Thyroid gland (tissue), 4 donors: ENCODE measurements around the gene GTF2F2. TPM values are rescaled to one million over a fixed set of nuclear protein-coding genes. Genes with fewer than 3 reads are reported as not detected.

Experiments used
- DNase-seq, 2 donors: peaks; one replicate each; pipeline ENCODE4 v3.0.0-alpha.2; 2019
- H3K27ac ChIP-seq, 3 donors: fragments of 200-600 bp; sonication (generic); 1 replicate in 2 of 3; 2 replicates in 1 of 3; pipeline ENCODE4 v1.5.1; 2016 to 2019; ENCODE audit warnings: mild to moderate bottlenecking in 1 of 3, moderate library complexity in 1 of 3
- H3K27me3 ChIP-seq: fragments of 200-600 bp; sonication (generic); one replicate; pipeline ENCODE4 v1.5.1; 2019
- H3K36me3 ChIP-seq, 2 donors: fragments of 200-600 bp; sonication (generic); one replicate each; pipeline ENCODE4 v1.5.1; 2016 to 2019
- H3K4me1 ChIP-seq, 2 donors: fragments of 200-600 bp; sonication (generic); one replicate each; pipeline ENCODE4 v1.5.1; 2017 to 2019
- H3K4me3 ChIP-seq, 3 donors: fragments of 200-600 bp; sonication (generic); replicated peaks in 1 of 3; 1 replicate in 2 of 3; 2 replicates in 1 of 3; pipeline ENCODE4 v1.5.1; 2016; ENCODE audit warnings: mild to moderate bottlenecking in 1 of 3
- H3K9me3 ChIP-seq: fragments of 200-600 bp; sonication (generic); one replicate; pipeline ENCODE4 v1.5.1; 2017
- CTCF ChIP-seq, 6 experiments: fragments of 200-600 bp in 3 of 6; fragments of 450-650 bp in 3 of 6; sonication (generic) in 3 of 6; IDR thresholded peaks; one replicate each; pipeline ENCODE4 v1.5.1; 2016 to 2019; ENCODE audit warnings: antibody characterized with exemption in 6 of 6, mild to moderate bottlenecking in 2 of 6, inconsistent platforms in 1 of 6, moderate library complexity in 1 of 6
- POLR2A ChIP-seq, 2 donors: fragments of 450-650 bp; IDR thresholded peaks; one replicate each; pipeline ENCODE4 v1.6.1; 2017; ENCODE audit warnings: antibody characterized with exemption in 2 of 2, mild to moderate bottlenecking in 2 of 2, moderate library complexity in 1 of 2
- WGBS, 2 donors: methylation state at CpG; one replicate each; pipeline ENCODE4 v1.1.5; 2017; 5-methylcytosine and 5-hydroxymethylcytosine counted together
- intact Hi-C: fragments of 100-400 bp; cut with DNase I; formaldehyde crosslinking; loops from one replicate; pipeline ENCODE4 v1.15.1; 2023
- total RNA-seq, 4 donors: library from RNA; depleted of rRNA; stranded (reverse); fragments of >200 nt; gene quantifications; one replicate each; pipeline ENCODE4 v1.2.3, GENCODE V29; 2016

The GTF2F2 gene
- total RNA-seq, 4 donors from 2014 or later, result 15.3 to 22.7 (median 19.6) TPM

DNA sequence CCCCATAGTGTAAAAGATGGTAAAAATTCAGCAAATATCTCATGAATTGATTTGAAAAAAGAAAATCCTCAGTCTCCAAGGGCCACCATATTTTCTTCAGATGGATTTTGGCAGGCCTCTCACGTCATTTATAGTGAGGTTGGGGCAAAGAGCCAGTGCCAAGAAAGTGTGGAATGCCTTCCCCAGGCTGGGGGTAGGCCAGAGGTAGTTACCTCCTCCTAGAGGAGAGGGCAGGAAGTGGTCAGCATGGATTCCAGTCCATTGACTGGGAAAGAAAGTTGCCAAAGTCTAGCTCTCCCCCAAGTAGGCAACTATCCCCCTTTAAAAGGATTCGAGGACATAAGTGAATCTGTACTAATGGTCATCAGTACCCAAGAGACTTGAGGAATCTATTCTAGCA, 148.9 kb downstream of the GTF2F2 start:
- DNase-seq, result no peak
- no peaks in the 10 kb centered on the region for H3K9me3 ChIP-seq
- H3K27ac ChIP-seq, result no peak overlapping the region
- intact Hi-C loops, result no loop called here
- H3K4me3 ChIP-seq, result no peak overlapping the region
- no peaks in the 10 kb centered on the region for H3K4me1 ChIP-seq
- H3K27me3 ChIP-seq, result no peaks in the 10 kb centered on the region
- no peaks in the 10 kb centered on the region for H3K36me3 ChIP-seq
- WGBS, 2 donors, result 92 to 95% methylated on average over 2 of the region's 2 CpGs
- TF ChIP-seq POLR2A (IDR thresholded peaks at IDR 0.05) (no peak), CTCF (IDR thresholded peaks at IDR 0.05) (no peak)

GRCh38 chr13:45276913-45277312, 156.6 kb downstream of the GTF2F2 start:
- 90 to 91% methylated on average over 3 of the region's 3 CpGs for WGBS, 2 donors
- TF ChIP-seq CTCF (IDR thresholded peaks at IDR 0.05) (no peak), POLR2A (IDR thresholded peaks at IDR 0.05) (no peak)
- intact Hi-C loops, result loop anchor here (10.0 kb wide), 1 partner anchor 162 kb away; no protein-coding TSS in a partner anchor
- H3K4me3 ChIP-seq, result no peak overlapping the region
- no peak overlapping the region for H3K27ac ChIP-seq
- no peaks in the 10 kb centered on the region for H3K9me3 ChIP-seq
- no peaks in the 10 kb centered on the region for H3K36me3 ChIP-seq
- no peaks in the 10 kb centered on the region for H3K4me1 ChIP-seq
- DNase-seq, result no peak
- no peaks in the 10 kb centered on the region for H3K27me3 ChIP-seq

GRCh38 chr13:45278096-45278645, 157.9 kb downstream of the GTF2F2 start:
- H3K9me3 ChIP-seq, result no peaks in the 10 kb centered on the region
- H3K4me1 ChIP-seq, result no peaks in the 10 kb centered on the region
- 74 to 82% methylated on average over 3 of the region's 3 CpGs for WGBS, 2 donors
- no peak overlapping the region for H3K27ac ChIP-seq
- DNase-seq, result no peak
- TF ChIP-seq CTCF (IDR thresholded peaks at IDR 0.05), result no peak
- no peak for TF ChIP-seq POLR2A (IDR thresholded peaks at IDR 0.05)
- intact Hi-C loops, result loop anchor here (10.0 kb wide), 1 partner anchor 163 kb away; no protein-coding TSS in a partner anchor
- no peak overlapping the region for H3K4me3 ChIP-seq
- H3K36me3 ChIP-seq, result no peaks in the 10 kb centered on the region
- no peaks in the 10 kb centered on the region for H3K27me3 ChIP-seq

DNA sequence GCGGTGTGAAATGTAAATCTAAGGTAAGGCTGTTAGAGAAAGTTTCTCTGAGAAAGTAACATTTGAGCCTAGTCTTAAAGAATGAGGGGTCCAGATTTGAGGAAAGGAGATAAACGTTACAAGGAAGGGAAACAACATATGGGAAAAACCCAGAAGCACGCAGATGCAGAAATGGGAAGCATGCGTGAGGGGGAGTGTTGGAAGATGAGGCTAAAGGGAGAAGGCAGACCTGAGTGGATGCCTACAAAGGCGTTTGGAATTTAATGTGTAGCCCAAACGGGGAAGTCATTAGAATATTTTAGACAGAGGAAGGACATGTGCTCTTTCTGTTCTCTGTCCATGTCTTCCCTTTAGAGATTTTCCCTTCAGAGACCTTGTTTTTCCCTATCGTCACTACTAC, 159.7 kb downstream of the GTF2F2 start:
- H3K27me3 ChIP-seq, result no peaks in the 10 kb centered on the region
- H3K27ac ChIP-seq, result no peak overlapping the region
- no peak overlapping the region for H3K4me3 ChIP-seq
- DNase-seq, result no peak
- H3K9me3 ChIP-seq, result no peaks in the 10 kb centered on the region
- TF ChIP-seq CTCF (IDR thresholded peaks at IDR 0.05), result no peak
- TF ChIP-seq POLR2A (IDR thresholded peaks at IDR 0.05), result no peak
- no peaks in the 10 kb centered on the region for H3K36me3 ChIP-seq
- H3K4me1 ChIP-seq, result no peaks in the 10 kb centered on the region
- intact Hi-C loops, result loop anchor here (5.0 kb wide), 1 partner anchor 233 kb away; no protein-coding TSS in a partner anchor
- 87 to 89% methylated on average over 7 of the region's 7 CpGs for WGBS, 2 donors

DNA sequence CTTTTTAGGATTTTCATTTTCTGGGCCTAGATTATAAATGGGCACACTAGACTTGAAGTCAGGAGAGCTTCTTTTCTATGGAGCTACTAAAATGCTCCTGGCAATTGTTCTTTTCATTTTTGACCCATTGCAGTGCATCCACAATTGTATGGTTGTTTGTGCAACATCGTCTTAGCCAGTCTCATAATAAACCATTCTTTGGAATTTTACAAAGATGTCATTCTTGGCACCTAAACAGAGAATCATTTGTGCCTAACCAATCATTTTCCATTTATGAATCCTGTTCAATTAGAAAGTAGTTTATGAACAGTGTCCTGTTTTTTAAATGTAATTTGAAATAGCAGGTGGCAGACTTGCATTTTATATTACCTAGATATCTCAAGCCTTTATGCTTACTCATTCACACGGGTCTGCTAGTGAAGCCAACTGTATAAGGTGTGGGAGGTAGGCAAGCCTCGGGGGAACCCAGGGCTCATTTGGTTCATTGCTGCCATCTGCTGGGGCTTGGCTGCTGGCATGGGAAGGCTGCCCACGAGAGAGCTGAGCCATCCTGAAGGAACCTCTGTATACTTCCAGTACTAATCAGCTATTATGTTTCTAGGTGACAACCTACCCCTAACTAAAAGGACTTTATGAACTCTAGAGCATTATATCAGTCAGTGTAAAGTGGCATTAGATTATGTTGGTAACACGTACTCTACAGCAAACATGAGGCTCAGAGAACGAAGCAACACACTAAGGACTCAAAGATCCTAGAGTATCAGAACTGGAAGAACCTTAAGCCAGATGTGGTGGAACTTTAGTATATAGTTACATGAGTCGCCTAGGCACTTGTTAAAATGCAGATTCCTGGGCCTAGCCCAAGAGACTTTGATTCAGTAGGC, 160.7 kb downstream of the GTF2F2 start:
- intact Hi-C loops, result loop anchor here (5.0 kb wide), 1 partner anchor 234 kb away; no protein-coding TSS in a partner anchor
- peak in 4 of 6 experiments; percentile 72 to 89 (median 83) for TF ChIP-seq CTCF (IDR thresholded peaks at IDR 0.05)
- no peak for TF ChIP-seq POLR2A (IDR thresholded peaks at IDR 0.05)
- H3K4me1 ChIP-seq, result no peaks in the 10 kb centered on the region
- 49 to 50% methylated on average over 7 of the region's 7 CpGs for WGBS, 2 donors
- H3K9me3 ChIP-seq, result no peaks in the 10 kb centered on the region
- peak; percentile 79 to 82 for DNase-seq
- no peak overlapping the region for H3K4me3 ChIP-seq
- no peak overlapping the region for H3K27ac ChIP-seq
- no peaks in the 10 kb centered on the region for H3K27me3 ChIP-seq
- no peaks in the 10 kb centered on the region for H3K36me3 ChIP-seq
